SK-MEL-5 (cell line): ENCODE data around the gene PSMA7. TPM values are rescaled to one million over a fixed set of nuclear protein-coding genes. Genes with fewer than 3 reads are reported as not detected.
A peak's percentile ranks its signal among the peaks of the same experiment; 100 is the strongest.

Source experiments
- DNase-seq: peaks from one replicate; pipeline ENCODE4 v3.0.0-alpha.2; 2016; ENCODE audit warnings: low read depth, low spot score
- in situ Hi-C: cut with HindIII; loops from 2 replicates; pipeline ENCODE4 v1.10.0; 2016; ENCODE audit warnings: low sequenced_read_pairs, high pct_unique_total_duplicates, low pct_unique_long_range_greater_than_20kb
- total RNA-seq: library from RNA; depleted of rRNA; stranded (reverse); fragments of >200 nt; shearing (Covaris generic); gene quantifications from 2 replicates; pipeline ENCODE4 v1.2.3, GENCODE V29; 2014

PSMA7 gene
- total RNA-seq, 1 experiment from 2014 or later: 662 TPM

GRCh38 chr20:62133051-62133845 is 9.9 kb downstream of the PSMA7 start:
- no peak for DNase-seq
- in situ Hi-C loops: no loop called here

- in situ Hi-C loops: no loop called here
- DNase-seq: no peak
Observed at GRCh38 chr20:62132421-62132820, 10.8 kb downstream of the PSMA7 start.

- in situ Hi-C loops: no loop called here
- DNase-seq: no peak
Observed at GRCh38 chr20:62131560-62132320, 11.5 kb downstream of the PSMA7 start.

GRCh38 chr20:62129731-62130531 is 13.3 kb downstream of the PSMA7 start:
- DNase-seq: no peak
- in situ Hi-C loops: no loop called here

- in situ Hi-C loops: no loop called here
- DNase-seq: no peak
Observed at GRCh38 chr20:62128502-62128901, 14.7 kb downstream of the PSMA7 start.

GRCh38 chr20:62127799-62128198 is 15.4 kb downstream of the PSMA7 start:
- in situ Hi-C loops: no loop called here
- no peak for DNase-seq

GRCh38 chr20:62126141-62126540 is 17.1 kb downstream of the PSMA7 start:
- in situ Hi-C loops: no loop called here
- DNase-seq: no peak

GRCh38 chr20:62123450-62124118 is 19.6 kb downstream of the PSMA7 start:
- in situ Hi-C loops: no loop called here
- no peak for DNase-seq

- in situ Hi-C loops: no loop called here
Observed at GRCh38 chr20:62122654-62123449, 20.3 kb downstream of the PSMA7 start.

GRCh38 chr20:62121776-62122653 is 21.2 kb downstream of the PSMA7 start, which contains the start of gene LSM14B:
Gene LSM14B, plus strand, starts transcription at chr20:62122475. Its CDS starts 192 bp downstream, at chr20:62122667.
- in situ Hi-C loops: no loop called here
- peak; percentile 96 for DNase-seq

More at GRCh38 chr20:62122654-62123449, 20.3 kb downstream of the PSMA7 start:
- no peak for DNase-seq

- no peak for DNase-seq
- in situ Hi-C loops: no loop called here
Observed at GRCh38 chr20:62120990-62121775, 22.0 kb downstream of the PSMA7 start.

- in situ Hi-C loops: no loop called here
- DNase-seq: no peak
Observed at GRCh38 chr20:62120365-62120762, 22.8 kb downstream of the PSMA7 start.

GRCh38 chr20:62119591-62120364 is 23.4 kb downstream of the PSMA7 start:
- in situ Hi-C loops: no loop called here
- DNase-seq: no peak

- in situ Hi-C loops: no loop called here
Observed at GRCh38 chr20:62119115-62119514, 24.1 kb downstream of the PSMA7 start.

More at GRCh38 chr20:62119115-62119514, 24.1 kb downstream of the PSMA7 start:
- no peak for DNase-seq
